ENCODE measurements around the gene HOMER1. TPM values are rescaled to one million over a fixed set of nuclear protein-coding genes. Genes with fewer than 3 reads are reported as not detected.

The HOMER1 gene
- total RNA-seq, 1 experiment from 2014 or later: 12.5 TPM

DNA sequence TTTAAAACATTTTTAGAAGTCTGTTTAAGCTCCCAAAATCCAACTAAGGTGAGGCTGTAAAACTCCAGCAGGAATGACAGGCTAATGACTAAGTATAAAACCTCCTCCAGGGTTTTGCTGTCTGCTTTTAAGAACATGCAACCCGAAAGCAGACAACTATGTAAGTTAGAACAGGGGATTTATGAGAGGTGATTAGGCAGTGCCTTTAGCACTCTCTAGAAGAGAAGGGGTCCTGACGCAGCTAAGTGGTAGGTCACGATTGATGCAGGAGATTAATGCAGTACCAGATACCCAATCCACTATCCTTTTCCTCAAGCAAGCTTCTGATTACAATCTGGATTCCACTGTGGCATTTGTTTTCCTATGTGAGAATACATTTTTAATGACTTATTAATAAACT lies 25.9 kb downstream of the HOMER1 start:
- CTCF ChIA-PET: no interaction called here
- H3K27me3 ChIP-seq (ENCODE audit: insufficient read depth, low read depth): no peaks in the 10 kb centered on the region
- H3K36me3 ChIP-seq (ENCODE audit: low read depth): peaks cover 7% of the 10 kb centered on the region; the same call in 1 of the 2 replicates
- POLR2A ChIA-PET (ENCODE audit: unreplicated experiment): interaction anchor here (0.5 kb wide), 1 partner anchor 19 kb away, joined by 4 read pairs; no protein-coding TSS in a partner anchor
- H3K9me3 ChIP-seq (ENCODE audit: insufficient read depth, low read depth): no peaks in the 10 kb centered on the region
- H2AFZ ChIP-seq: no peak overlapping the region
- intact Hi-C loops (cut with micrococcal nuclease; ENCODE audit: unreplicated experiment): no loop called here
- no peaks in the 10 kb centered on the region for H3F3A ChIP-seq (ENCODE audit: insufficient read depth, low read depth)
- no peak overlapping the region for H3K4me2 ChIP-seq
- no peak overlapping the region for H3K4me3 ChIP-seq
- TF ChIP-seq, protein P1, sequence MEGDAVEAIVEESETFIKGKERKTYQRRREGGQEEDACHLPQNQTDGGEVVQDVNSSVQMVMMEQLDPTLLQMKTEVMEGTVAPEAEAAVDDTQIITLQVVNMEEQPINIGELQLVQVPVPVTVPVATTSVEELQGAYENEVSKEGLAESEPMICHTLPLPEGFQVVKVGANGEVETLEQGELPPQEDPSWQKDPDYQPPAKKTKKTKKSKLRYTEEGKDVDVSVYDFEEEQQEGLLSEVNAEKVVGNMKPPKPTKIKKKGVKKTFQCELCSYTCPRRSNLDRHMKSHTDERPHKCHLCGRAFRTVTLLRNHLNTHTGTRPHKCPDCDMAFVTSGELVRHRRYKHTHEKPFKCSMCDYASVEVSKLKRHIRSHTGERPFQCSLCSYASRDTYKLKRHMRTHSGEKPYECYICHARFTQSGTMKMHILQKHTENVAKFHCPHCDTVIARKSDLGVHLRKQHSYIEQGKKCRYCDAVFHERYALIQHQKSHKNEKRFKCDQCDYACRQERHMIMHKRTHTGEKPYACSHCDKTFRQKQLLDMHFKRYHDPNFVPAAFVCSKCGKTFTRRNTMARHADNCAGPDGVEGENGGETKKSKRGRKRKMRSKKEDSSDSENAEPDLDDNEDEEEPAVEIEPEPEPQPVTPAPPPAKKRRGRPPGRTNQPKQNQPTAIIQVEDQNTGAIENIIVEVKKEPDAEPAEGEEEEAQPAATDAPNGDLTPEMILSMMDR (conservative IDR thresholded peaks at IDR 0.05): no peak
- no peak for DNase-seq
- no peaks in the 10 kb centered on the region; the same call in 1 of the 2 replicates for H3K4me1 ChIP-seq (replicated peaks; ENCODE audit: insufficient read depth)
- no peaks in the 10 kb centered on the region for H3K9me2 ChIP-seq (ENCODE audit: insufficient read depth)
- H3K79me2 ChIP-seq (ENCODE audit: low read depth): peaks cover 40% of the 10 kb centered on the region
- no peak overlapping the region for H3K27ac ChIP-seq
- H4K20me1 ChIP-seq (ENCODE audit: insufficient read depth): no peaks in the 10 kb centered on the region
- no TSS peak for BruUV-seq (replicated peaks)

DNA sequence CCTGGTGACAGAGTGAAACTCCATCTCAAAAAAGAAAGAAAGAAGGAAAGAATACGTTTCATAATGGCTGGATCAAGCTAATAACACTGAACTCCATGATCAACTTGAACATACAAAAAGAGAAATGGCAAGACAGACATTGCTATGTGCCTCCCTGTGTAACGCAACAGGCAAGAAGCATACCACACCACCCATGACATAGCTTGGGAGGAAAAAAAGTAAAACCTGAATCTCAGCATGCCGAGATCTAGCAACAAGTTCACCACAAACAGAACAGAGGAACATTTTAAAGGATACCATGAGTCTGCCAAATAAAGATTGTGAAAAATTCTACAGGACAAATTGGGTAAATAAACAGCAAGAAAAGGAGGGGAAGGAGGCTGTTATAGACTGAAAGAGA lies 26.7 kb downstream of the HOMER1 start:
- Histone ChIP-seq H2AFZ (no peak overlapping the region), H3K9me3 (ENCODE audit: insufficient read depth, low read depth) (no peaks in the 10 kb centered on the region), H3K27me3 (ENCODE audit: insufficient read depth, low read depth) (no peaks in the 10 kb centered on the region), H3K4me1 (replicated peaks; ENCODE audit: insufficient read depth) (no peaks in the 10 kb centered on the region; the same call in 1 of the 2 replicates), H4K20me1 (ENCODE audit: insufficient read depth) (no peaks in the 10 kb centered on the region), H3K4me2 (no peak overlapping the region), H3K27ac (no peak overlapping the region), H3K9me2 (ENCODE audit: insufficient read depth) (no peaks in the 10 kb centered on the region), H3K36me3 (ENCODE audit: low read depth) (peaks cover 10% of the 10 kb centered on the region; the same call in 1 of the 2 replicates), H3K4me3 (no peak overlapping the region), H3K79me2 (ENCODE audit: low read depth) (peaks cover 41% of the 10 kb centered on the region), H3F3A (ENCODE audit: insufficient read depth, low read depth) (no peaks in the 10 kb centered on the region)
- ChIA-PET POLR2A (ENCODE audit: unreplicated experiment) (no interaction called here), CTCF (no interaction called here)
- TF ChIP-seq EZH2 (IDR thresholded peaks at IDR 0.05; ENCODE audit: low read depth): no peak
- TF ChIP-seq, protein P1 (conservative IDR thresholded peaks at IDR 0.05): no peak
- BruUV-seq (replicated peaks): no TSS peak
- intact Hi-C loops (cut with micrococcal nuclease; ENCODE audit: unreplicated experiment): no loop called here
- DNase-seq: no peak

GRCh38 chr5:79486116-79486515 lies 27.8 kb downstream of the HOMER1 start:
- BruUV-seq (replicated peaks): no TSS peak
- H3K79me2 ChIP-seq (ENCODE audit: low read depth): peaks cover 46% of the 10 kb centered on the region

More at GRCh38 chr5:79486116-79486515, 27.8 kb downstream of the HOMER1 start:
- H3F3A ChIP-seq (ENCODE audit: insufficient read depth, low read depth): no peaks in the 10 kb centered on the region
- no peak overlapping the region for H3K4me2 ChIP-seq
- intact Hi-C loops (cut with micrococcal nuclease; ENCODE audit: unreplicated experiment): no loop called here
- no peak overlapping the region for H2AFZ ChIP-seq
- H3K27me3 ChIP-seq (ENCODE audit: insufficient read depth, low read depth): no peaks in the 10 kb centered on the region
- H3K4me3 ChIP-seq: no peak overlapping the region
- H3K9me3 ChIP-seq (ENCODE audit: insufficient read depth, low read depth): no peaks in the 10 kb centered on the region
- H3K36me3 ChIP-seq (ENCODE audit: low read depth): peaks cover 5% of the 10 kb centered on the region; the same call in 1 of the 2 replicates
- ChIA-PET POLR2A (ENCODE audit: unreplicated experiment) (interaction anchor here (0.6 kb wide), 1 partner anchor 14 kb away, joined by 4 read pairs; no protein-coding TSS in a partner anchor), CTCF (no interaction called here)
- H3K9me2 ChIP-seq (ENCODE audit: insufficient read depth): no peaks in the 10 kb centered on the region
- TF ChIP-seq EZH2 (IDR thresholded peaks at IDR 0.05; ENCODE audit: low read depth): no peak
- TF ChIP-seq, protein P1 (conservative IDR thresholded peaks at IDR 0.05): no peak
- no peaks in the 10 kb centered on the region for H4K20me1 ChIP-seq (ENCODE audit: insufficient read depth)
- no peak overlapping the region for H3K27ac ChIP-seq
- DNase-seq: no peak
- no peaks in the 10 kb centered on the region; the same call in 1 of the 2 replicates for H3K4me1 ChIP-seq (replicated peaks; ENCODE audit: insufficient read depth)
